ENCODE measurements around the gene B4GALT2. TPM values are rescaled to one million over a fixed set of nuclear protein-coding genes. Genes with fewer than 3 reads are reported as not detected.

B4GALT2 gene
- total RNA-seq, 1 donor from 2014 or later = 93.2 TPM

GRCh38 chr1:43993206-43993914 lies 14.3 kb downstream of the B4GALT2 start:
- TF ChIP-seq CTCF (IDR thresholded peaks at IDR 0.05) = no peak
- Histone ChIP-seq H3K4me1 (peaks cover 10 to 22% of the 10 kb centered on the region in 2 donors), H3K4me3 (no peak overlapping the region), H3K27me3 (no peaks in the 10 kb centered on the region), H3K27ac (no peak overlapping the region), H3K9me3 (no peaks in the 10 kb centered on the region), H3K36me3 (no peaks in the 10 kb centered on the region)
- intact Hi-C loops (cut with DNase I) = loop anchor here (5.0 to 10.0 kb wide), 2 partner anchors 46 to 1659 kb away; partner anchors contain the start of genes FOXJ3 and IPO13
- DNase-seq (ENCODE audit: low spot score in 2 of 2) = no peak

GRCh38 chr1:43994071-43994470 lies 15.1 kb downstream of the B4GALT2 start:
- H3K4me3 ChIP-seq = no peak overlapping the region
- intact Hi-C loops (cut with DNase I) = loop anchor here (5.0 to 10.0 kb wide), 2 partner anchors 47 to 1659 kb away; partner anchors contain the start of genes FOXJ3 and IPO13

GRCh38 chr1:43994794-43995790 lies 16.1 kb downstream of the B4GALT2 start:
- H3K36me3 ChIP-seq = no peaks in the 10 kb centered on the region
- peaks cover 10 to 22% of the 10 kb centered on the region in 2 donors for H3K4me1 ChIP-seq
- intact Hi-C loops (cut with DNase I) = loop anchor here (5.0 to 10.0 kb wide), 2 partner anchors 48 to 1660 kb away; partner anchors contain the start of genes FOXJ3 and IPO13
- H3K27me3 ChIP-seq = no peaks in the 10 kb centered on the region
- H3K27ac ChIP-seq = no peak overlapping the region
- H3K9me3 ChIP-seq = no peaks in the 10 kb centered on the region
- DNase-seq (ENCODE audit: low spot score in 2 of 2) = no peak
- TF ChIP-seq CTCF (IDR thresholded peaks at IDR 0.05) = no peak
- no peak overlapping the region for H3K4me3 ChIP-seq

More at GRCh38 chr1:43994071-43994470, 15.1 kb downstream of the B4GALT2 start:
- Histone ChIP-seq H3K36me3 (no peaks in the 10 kb centered on the region), H3K4me1 (peaks cover 10 to 22% of the 10 kb centered on the region in 2 donors), H3K27ac (no peak overlapping the region), H3K9me3 (no peaks in the 10 kb centered on the region), H3K27me3 (no peaks in the 10 kb centered on the region)
- no peak for TF ChIP-seq CTCF (IDR thresholded peaks at IDR 0.05)
- no peak for DNase-seq (ENCODE audit: low spot score in 2 of 2)

GRCh38 chr1:43995984-43996732 lies 17.1 kb downstream of the B4GALT2 start:
- peaks cover 4 to 14% of the 10 kb centered on the region in 2 donors for H3K4me1 ChIP-seq
- no peaks in the 10 kb centered on the region for H3K9me3 ChIP-seq
- no peak overlapping the region for H3K4me3 ChIP-seq
- intact Hi-C loops (cut with DNase I) = loop anchor here (10.0 kb wide), 1 partner anchor 1661 kb away; the partner anchor contains the start of gene FOXJ3
- no peak for TF ChIP-seq CTCF (IDR thresholded peaks at IDR 0.05)
- peak overlapping the region; percentile 36 to 37 for H3K27ac ChIP-seq
- H3K36me3 ChIP-seq = no peaks in the 10 kb centered on the region
- no peaks in the 10 kb centered on the region for H3K27me3 ChIP-seq
- no peak for DNase-seq (ENCODE audit: low spot score in 2 of 2)

GRCh38 chr1:43996733-43997115 lies 17.7 kb downstream of the B4GALT2 start:
- Histone ChIP-seq H3K4me1 (peaks cover 4 to 13% of the 10 kb centered on the region in 2 donors), H3K27ac (peak overlapping the region; percentile 36 to 37), H3K27me3 (no peaks in the 10 kb centered on the region), H3K36me3 (no peaks in the 10 kb centered on the region), H3K4me3 (no peak overlapping the region), H3K9me3 (no peaks in the 10 kb centered on the region)
- intact Hi-C loops (cut with DNase I) = loop anchor here (10.0 kb wide), 1 partner anchor 1662 kb away; the partner anchor contains the start of gene FOXJ3
- DNase-seq (ENCODE audit: low spot score in 2 of 2) = no peak
- TF ChIP-seq CTCF (IDR thresholded peaks at IDR 0.05) = no peak
